Gastrocnemius medialis (tissue), 4 donors: ENCODE data around the gene DMD.

Experiments used
- CTCF ChIP-seq, 5 experiments: fragments of 450-650 bp in 3 of 5; fragments of 200-600 bp in 2 of 5; sonication (generic) in 2 of 5; IDR thresholded peaks in 4 of 5; conservative IDR thresholded peaks in 1 of 5; 1 replicate in 4 of 5; 2 replicates in 1 of 5; pipeline ENCODE4 v1.5.1; 2016 to 2019; ENCODE audit warnings: antibody characterized with exemption in 5 of 5, mild to moderate bottlenecking in 3 of 5, moderate library complexity in 3 of 5
- POLR2A ChIP-seq, 2 donors: fragments of 450-650 bp; IDR thresholded peaks; one replicate each; pipeline ENCODE4 v1.6.1; 2017; ENCODE audit warnings: antibody characterized with exemption in 2 of 2, mild to moderate bottlenecking in 2 of 2, moderate library complexity in 2 of 2

GRCh38 chrX:33218819-33219218, 7.5 kb upstream of the DMD start:
- TF ChIP-seq CTCF (IDR thresholded peaks at IDR 0.05 in 4 of 5, conservative IDR thresholded peaks at IDR 0.05 in 1 of 5) (no peak), POLR2A (IDR thresholded peaks at IDR 0.05) (no peak)
